Large intestine (tissue), 3 donors: Measurements from ENCODE around the gene NCAPG2. TPM values are rescaled to one million over a fixed set of nuclear protein-coding genes. Genes with fewer than 3 reads are reported as not detected.

ENCODE experiments used
- DNase-seq, 2 donors: peaks; one replicate each; pipeline versions ENCODE4 v3.0.0 to v3.0.0-alpha.2; 2013
- H3K27ac ChIP-seq: one replicate; pipeline ENCODE4 v1.5.1; 2013; ENCODE audit warnings: low read length
- H3K27me3 ChIP-seq: 2 replicates; pipeline ENCODE4 v1.6.1; 2013; ENCODE audit warnings: low read length; ENCODE audit not compliant: control insufficient read depth, insufficient read depth
- H3K36me3 ChIP-seq: 2 replicates; pipeline ENCODE4 v1.6.1; 2013; ENCODE audit warnings: low read length; ENCODE audit not compliant: control insufficient read depth, insufficient read depth
- H3K4me1 ChIP-seq: one replicate; pipeline ENCODE4 v1.6.1; 2013; ENCODE audit warnings: low read length; ENCODE audit not compliant: control insufficient read depth, insufficient read depth
- H3K4me3 ChIP-seq: one replicate; pipeline ENCODE4 v1.5.1; 2013; ENCODE audit warnings: low read length
- H3K9me3 ChIP-seq: one replicate; pipeline ENCODE4 v1.6.1; 2013; ENCODE audit warnings: mild to moderate bottlenecking, low read depth, low read length, moderate library complexity; ENCODE audit not compliant: control insufficient read depth
- WGBS: methylation state at CpG from one replicate; pipeline ENCODE4 v1.1.5; 2013; ENCODE audit warnings: low lambda C conversion rate; ENCODE audit not compliant: insufficient coverage; 5-methylcytosine and 5-hydroxymethylcytosine counted together
- polyA plus RNA-seq: library from polyadenylated mRNA; unstranded; fragments of 120-200 nt; gene quantifications from one replicate; pipeline ENCODE4 v1.2.1, GENCODE V29; 2013

Gene NCAPG2
- polyA plus RNA-seq, 1 donor, result 12.5 TPM

DNA sequence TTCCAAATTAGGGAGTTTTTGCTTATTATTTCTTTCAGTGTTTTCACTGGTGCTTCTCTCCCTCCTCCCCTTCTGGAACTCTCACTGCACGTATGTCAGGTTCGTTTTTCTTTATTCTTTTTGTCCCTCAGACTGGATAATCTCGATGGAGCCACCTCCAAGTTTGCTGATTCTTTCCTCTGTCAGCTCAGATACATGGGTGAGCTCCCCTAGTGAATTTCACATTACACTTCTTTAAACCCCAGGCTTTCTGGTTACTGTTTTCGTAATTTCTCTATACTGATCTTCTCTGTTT lies 20.8 kb upstream of the NCAPG2 start:
- Histone ChIP-seq H3K4me3 (no peak overlapping the region), H3K27me3 (no peaks in the 10 kb centered on the region), H3K36me3 (peaks cover 5% of the 10 kb centered on the region), H3K9me3 (no peaks in the 10 kb centered on the region), H3K27ac (no peak overlapping the region), H3K4me1 (no peaks in the 10 kb centered on the region)
- whole genome bisulfite sequencing, result 71% methylated on average over 4 of the region's 4 CpGs
- DNase-seq, result no peak

DNA sequence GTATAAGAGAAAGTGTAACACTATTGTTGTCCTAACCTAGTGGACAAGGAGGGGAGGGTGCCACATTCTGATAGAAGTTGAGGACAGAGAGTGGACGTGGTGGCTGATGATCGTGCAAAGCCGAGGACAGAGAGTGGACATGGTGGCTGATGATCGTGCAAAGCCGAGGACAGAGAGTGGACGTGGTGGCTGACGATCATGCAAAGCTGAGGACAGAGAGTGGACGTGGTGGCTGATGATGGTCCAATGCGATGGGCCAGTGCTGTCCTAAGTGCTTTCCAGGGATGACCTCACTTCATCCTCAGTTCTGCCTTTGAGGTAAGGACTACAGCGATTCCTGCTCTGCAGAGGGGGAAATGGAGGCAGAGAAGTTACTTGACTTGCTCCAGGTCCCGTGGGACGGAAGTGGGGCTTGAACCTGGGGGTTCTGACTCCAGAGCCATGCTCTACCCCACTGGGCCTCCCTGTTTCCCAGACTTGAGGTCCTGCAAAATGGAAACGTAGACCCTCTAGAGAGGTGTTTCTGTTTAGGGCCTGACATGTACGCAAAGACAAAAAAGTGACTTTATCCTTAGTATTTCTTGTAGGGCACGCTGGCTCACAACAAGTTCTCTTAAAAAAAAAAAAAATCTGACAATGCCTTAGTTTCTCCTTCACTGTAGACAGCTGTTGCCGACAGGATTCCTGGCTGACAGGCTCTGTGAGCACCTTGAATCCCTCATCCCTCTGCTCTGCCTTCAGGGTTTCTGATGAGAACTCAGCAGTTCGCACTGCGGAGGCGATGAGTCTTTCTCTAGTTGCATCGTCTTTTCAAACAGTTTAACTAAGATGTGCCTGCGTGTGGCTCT lies 20.3 kb upstream of the NCAPG2 start:
- Histone ChIP-seq H3K4me3 (no peak overlapping the region), H3K27ac (no peak overlapping the region), H3K4me1 (no peaks in the 10 kb centered on the region), H3K27me3 (no peaks in the 10 kb centered on the region), H3K9me3 (no peaks in the 10 kb centered on the region), H3K36me3 (no peaks in the 10 kb centered on the region)
- no peak for DNase-seq
- 79% methylated on average over 2 of the region's 21 CpGs for WGBS

DNA sequence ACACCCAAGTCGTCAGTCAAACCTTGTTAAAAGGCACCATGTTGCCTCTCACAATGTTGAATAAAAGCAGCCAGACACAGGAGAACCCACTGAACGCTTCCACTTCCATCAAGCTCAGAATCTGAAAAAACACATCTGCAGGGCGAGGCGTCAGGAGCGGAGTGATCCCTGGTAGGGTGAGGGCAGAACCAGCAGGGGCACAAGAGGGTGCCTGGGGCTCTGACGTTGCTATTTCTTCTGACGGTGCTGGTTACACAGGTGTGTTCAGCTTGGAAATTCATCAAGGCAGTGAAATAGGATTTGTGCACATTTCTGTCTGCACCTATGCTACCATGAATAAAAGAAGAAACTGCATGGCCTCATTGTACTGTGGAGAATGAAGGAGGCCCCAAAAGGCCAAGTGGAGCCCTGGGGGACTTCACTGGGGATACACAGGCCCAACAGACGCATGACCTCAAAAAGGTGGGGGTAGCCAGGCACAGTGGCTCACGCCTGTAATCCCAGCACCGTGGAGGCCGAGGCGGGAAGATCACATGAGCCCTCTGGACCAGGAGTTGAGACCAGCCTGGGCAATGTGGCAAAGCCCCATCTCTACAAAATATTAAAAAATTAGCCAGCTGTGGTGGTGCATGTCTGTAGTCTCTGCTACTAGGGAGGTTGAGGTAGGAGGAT lies 19.2 kb upstream of the NCAPG2 start:
- Histone ChIP-seq H3K9me3 (no peaks in the 10 kb centered on the region), H3K4me3 (no peak overlapping the region), H3K36me3 (no peaks in the 10 kb centered on the region), H3K27me3 (peaks cover 2% of the 10 kb centered on the region), H3K27ac (no peak overlapping the region), H3K4me1 (no peaks in the 10 kb centered on the region)
- DNase-seq, result no peak
- WGBS, result no CpG with 5 or more reads among the region's 12 CpGs

DNA sequence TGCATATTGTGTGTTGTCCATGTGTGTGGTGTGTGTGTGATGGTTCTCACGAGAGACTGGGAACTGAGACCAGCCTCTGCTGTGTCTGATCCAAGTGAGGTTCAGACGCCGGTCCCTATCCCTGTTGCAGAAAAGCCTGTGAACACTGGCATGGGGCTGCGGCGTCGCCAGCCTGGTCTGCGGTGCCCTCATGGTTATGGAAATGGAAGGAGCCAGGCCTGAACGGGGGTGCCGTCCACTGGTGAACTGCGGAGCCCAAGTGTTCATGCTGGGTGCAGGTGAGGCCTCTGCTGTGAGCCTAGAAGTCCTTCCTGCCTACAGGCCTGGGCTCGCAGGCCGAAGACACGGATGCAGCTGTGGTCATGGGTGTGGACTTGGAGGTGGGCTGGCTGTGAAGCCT lies 18.7 kb upstream of the NCAPG2 start:
- Histone ChIP-seq H3K4me3 (no peak overlapping the region), H3K36me3 (no peaks in the 10 kb centered on the region), H3K4me1 (no peaks in the 10 kb centered on the region), H3K9me3 (no peaks in the 10 kb centered on the region), H3K27me3 (peaks cover 2% of the 10 kb centered on the region), H3K27ac (no peak overlapping the region)
- DNase-seq, result no peak
- no CpG with 5 or more reads among the region's 13 CpGs for WGBS

DNA sequence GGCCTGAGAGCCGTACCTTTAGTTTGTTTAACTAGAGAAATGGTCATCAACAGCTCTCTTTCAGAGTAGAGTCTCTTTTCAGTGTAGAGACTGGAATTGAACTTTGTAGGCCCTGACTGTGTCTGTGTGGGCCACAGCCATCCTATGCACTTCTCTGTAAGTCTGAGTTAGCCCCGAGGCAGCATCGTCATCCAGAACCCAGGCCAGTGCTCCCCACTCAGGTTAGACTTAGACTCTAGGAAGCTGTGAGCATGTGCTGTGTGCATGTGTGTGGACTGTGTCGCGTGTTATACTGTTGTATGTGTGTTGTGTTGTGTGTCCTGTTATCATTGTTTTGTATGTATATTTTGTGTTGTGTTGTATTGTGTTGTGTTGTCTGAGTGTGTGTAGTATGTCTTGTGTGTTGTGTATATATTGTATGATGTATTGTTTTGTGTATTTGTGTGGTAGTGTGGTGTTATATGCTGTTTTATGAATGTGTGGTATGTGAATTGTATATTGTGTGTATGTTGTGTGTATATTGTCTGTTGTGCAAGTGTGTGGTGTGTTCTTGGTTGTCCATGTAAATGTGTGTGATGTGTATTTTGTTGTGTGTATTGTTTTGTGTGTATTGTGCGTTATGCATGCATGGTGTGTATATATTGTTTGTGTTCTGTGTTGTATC lies 18.1 kb upstream of the NCAPG2 start:
- Histone ChIP-seq H3K9me3 (no peaks in the 10 kb centered on the region), H3K36me3 (no peaks in the 10 kb centered on the region), H3K27me3 (peaks cover 4% of the 10 kb centered on the region), H3K4me3 (no peak overlapping the region), H3K27ac (no peak overlapping the region), H3K4me1 (no peaks in the 10 kb centered on the region)
- DNase-seq, result no peak
- WGBS, result no CpG with 5 or more reads among the region's 6 CpGs

DNA sequence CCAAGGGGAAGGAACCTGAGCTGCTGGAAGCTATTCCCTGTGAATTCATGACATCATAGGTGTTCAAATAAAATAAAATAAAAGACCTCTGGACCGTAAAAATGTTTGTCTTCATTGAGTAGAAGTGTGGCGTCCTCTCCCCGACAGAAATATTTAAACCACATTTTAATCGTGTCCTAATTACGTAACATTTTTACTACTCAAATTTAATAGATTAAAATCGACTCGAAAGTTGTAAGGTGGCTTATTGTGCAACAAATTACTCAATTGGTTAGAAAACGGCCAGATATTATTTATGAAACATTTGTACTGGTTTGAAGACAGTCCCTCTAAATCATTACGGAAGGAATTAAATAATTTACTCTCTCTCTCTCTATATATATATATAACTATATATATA lies 15.5 kb upstream of the NCAPG2 start:
- peaks cover 4% of the 10 kb centered on the region for H3K27me3 ChIP-seq
- no peak overlapping the region for H3K27ac ChIP-seq
- no peaks in the 10 kb centered on the region for H3K9me3 ChIP-seq
- no peak overlapping the region for H3K4me3 ChIP-seq
- DNase-seq, result no peak
- 92% methylated on average over 5 of the region's 9 CpGs for WGBS
- no peaks in the 10 kb centered on the region for H3K36me3 ChIP-seq
- H3K4me1 ChIP-seq, result no peaks in the 10 kb centered on the region

DNA sequence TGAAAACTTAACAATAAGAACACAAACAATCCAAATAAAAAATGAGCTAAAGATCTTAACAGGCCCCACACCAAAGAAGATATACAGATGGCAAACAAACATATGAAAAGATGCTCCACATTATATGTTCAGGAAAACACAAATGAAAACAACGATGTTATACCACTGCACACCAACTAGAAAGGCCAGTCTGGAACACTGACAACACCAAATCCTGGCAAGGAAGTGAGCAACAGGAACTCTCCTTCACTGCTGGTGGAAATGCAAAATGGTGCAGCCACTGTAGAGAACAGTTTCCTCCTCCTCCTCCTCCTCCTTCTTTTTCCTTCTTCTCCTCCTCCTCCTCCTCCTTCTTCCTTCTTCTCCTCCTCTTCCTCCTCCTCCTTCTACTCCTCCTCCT lies 12.2 kb upstream of the NCAPG2 start:
- H3K4me1 ChIP-seq, result no peaks in the 10 kb centered on the region
- no peak overlapping the region for H3K27ac ChIP-seq
- no peak overlapping the region for H3K4me3 ChIP-seq
- 80% methylated on average over 1 of the region's 1 CpG for WGBS
- no peaks in the 10 kb centered on the region for H3K36me3 ChIP-seq
- H3K27me3 ChIP-seq, result peaks cover 4% of the 10 kb centered on the region
- no peak for DNase-seq
- H3K9me3 ChIP-seq, result no peaks in the 10 kb centered on the region

DNA sequence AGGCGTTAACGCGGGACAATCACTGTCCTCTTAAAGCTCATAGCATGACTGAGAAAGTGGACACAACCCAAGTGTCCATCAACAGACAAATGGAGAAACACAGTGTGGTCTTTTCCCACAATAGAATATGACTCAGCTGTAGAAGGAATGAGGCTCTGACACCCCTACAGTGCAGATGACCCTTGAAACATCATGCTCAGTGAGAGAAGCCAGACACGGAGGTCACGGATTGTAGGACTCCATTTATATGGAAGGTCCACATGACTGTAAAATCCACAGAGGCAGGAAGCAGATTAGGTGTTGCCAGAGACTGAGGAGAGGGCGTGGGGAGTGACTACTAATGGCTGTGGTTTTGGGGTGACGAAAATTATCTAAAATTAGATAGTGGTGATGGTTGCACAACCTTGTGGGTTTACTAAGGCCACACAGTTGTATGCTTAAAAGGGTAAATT lies 6.1 kb upstream of the NCAPG2 start:
- 40% methylated on average over 1 of the region's 7 CpGs for WGBS
- Histone ChIP-seq H3K27ac (no peak overlapping the region), H3K4me1 (no peaks in the 10 kb centered on the region), H3K4me3 (no peak overlapping the region), H3K27me3 (no peaks in the 10 kb centered on the region), H3K9me3 (peaks cover 5% of the 10 kb centered on the region), H3K36me3 (no peaks in the 10 kb centered on the region)
- DNase-seq, result no peak

DNA sequence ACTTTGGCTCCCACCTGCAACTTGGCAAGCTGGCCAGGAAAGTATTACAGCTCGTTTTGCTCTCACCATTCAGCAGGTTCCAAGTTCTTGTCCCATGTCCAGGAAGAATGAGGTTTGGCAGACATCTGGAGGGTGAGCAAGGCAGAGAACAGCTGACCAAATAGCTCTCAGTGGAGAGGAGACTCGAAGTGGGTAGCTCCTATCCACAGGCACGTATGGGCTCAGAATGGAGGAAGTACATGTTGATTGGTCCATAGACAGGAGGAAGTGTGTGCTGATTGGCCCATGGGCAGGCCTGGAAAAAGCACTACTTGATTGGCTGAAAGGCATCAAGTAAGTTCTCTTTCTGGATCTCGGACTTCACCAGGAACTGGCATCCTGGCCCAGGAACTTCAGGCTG lies 3.0 kb upstream of the NCAPG2 start:
- Histone ChIP-seq H3K27me3 (no peaks in the 10 kb centered on the region), H3K27ac (no peak overlapping the region), H3K9me3 (peaks cover 5% of the 10 kb centered on the region), H3K36me3 (no peaks in the 10 kb centered on the region), H3K4me1 (no peaks in the 10 kb centered on the region), H3K4me3 (no peak overlapping the region)
- DNase-seq, result no peak
- WGBS, result no CpG with 5 or more reads among the region's 4 CpGs

DNA sequence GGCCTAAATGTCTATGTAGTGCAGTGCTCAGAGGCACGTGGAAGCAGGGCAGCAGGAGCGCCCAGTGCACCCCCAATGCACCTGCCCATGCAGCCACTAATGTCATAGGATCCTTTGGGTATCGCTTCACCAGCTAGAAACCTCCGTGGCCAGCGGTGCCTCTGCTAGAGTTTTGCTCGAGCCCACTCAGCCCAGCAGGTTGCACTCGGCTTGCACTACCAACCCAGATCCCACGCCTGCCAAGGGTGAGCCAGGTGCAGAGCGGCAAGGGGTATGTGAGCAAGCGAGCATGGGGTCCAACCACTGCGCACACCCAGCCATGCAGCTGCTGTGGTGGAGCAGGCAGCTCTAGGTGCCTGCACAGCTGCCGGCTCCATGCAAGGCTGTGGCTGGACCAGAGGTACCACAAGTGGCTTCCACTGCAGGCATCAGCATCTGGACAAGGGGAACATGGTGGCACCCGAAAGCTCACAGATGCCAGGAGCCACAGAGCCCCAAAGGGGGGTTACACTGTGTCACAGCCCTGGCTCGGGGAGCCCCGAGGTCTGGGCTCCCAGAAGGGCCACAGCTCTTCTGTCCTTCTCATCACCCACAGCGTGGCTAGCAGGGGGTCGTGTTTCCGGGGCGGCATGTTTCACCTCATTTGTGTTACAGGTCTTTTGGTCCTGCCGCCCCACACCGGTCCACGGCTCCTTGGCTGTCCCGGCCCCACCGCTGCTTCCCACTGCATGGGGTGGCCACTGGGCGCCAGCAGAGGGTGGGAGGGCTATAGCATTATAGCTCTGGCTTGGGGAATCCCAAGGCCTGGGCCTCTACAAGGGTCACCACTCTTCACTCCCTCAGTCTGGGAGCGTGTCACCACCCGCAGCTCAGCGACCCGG lies 2.3 kb upstream of the NCAPG2 start:
- Histone ChIP-seq H3K36me3 (no peaks in the 10 kb centered on the region), H3K9me3 (peaks cover 5% of the 10 kb centered on the region), H3K4me3 (no peak overlapping the region), H3K27ac (no peak overlapping the region), H3K4me1 (no peaks in the 10 kb centered on the region), H3K27me3 (no peaks in the 10 kb centered on the region)
- DNase-seq, result no peak
- no CpG with 5 or more reads among the region's 29 CpGs for WGBS
